Tibial nerve (tissue), 4 donors: ENCODE results near the gene CTAG2.

Source experiments
- CTCF ChIP-seq, 5 experiments: fragments of 200-600 bp in 3 of 5; fragments of 450-650 bp in 2 of 5; sonication (generic) in 3 of 5; IDR thresholded peaks; one replicate each; pipeline ENCODE4 v1.5.1; 2016 to 2019; ENCODE audit warnings: antibody characterized with exemption in 5 of 5, mild to moderate bottlenecking in 3 of 5, moderate library complexity in 2 of 5
- EP300 ChIP-seq, 2 donors: sonication (generic); formaldehyde crosslinking; IDR thresholded peaks; one replicate each; pipeline ENCODE4 v1.6.1; 2017; ENCODE audit warnings: antibody characterized with exemption in 2 of 2, mild to moderate bottlenecking in 1 of 2
- POLR2A ChIP-seq, 2 donors: fragments of 450-650 bp; IDR thresholded peaks; one replicate each; pipeline ENCODE4 v1.6.1; 2017; ENCODE audit warnings: antibody characterized with exemption in 2 of 2, mild to moderate bottlenecking in 2 of 2, moderate library complexity in 2 of 2

GRCh38 chrX:154650221-154650510 lies 3.2 kb downstream of the CTAG2 start:
- TF ChIP-seq CTCF (IDR thresholded peaks at IDR 0.05): no peak
- no peak for TF ChIP-seq POLR2A (IDR thresholded peaks at IDR 0.05)
- TF ChIP-seq EP300 (IDR thresholded peaks at IDR 0.05): no peak
